OCI-LY1 (cell line): ENCODE results near the gene TAB2.

Experiments used
- H2AFZ ChIP-seq: fragments of 200-600 bp; sonication (generic), shearing (Covaris generic); 2 replicates; pipeline ENCODE4 v1.6.0; 2014; ENCODE audit warnings: antibody characterized with exemption, mild to moderate bottlenecking, low read length
- H3F3A ChIP-seq: fragments of 200-600 bp; sonication (generic), shearing (Covaris generic); 2 replicates; pipeline ENCODE4 v1.6.0; 2014; ENCODE audit warnings: mild to moderate bottlenecking, antibody characterized with exemption, low read length, moderate library complexity; ENCODE audit not compliant: insufficient read depth
- H3K27ac ChIP-seq: fragments of 200-600 bp; sonication (generic); 2 replicates; pipeline ENCODE4 v1.5.1; 2014; ENCODE audit warnings: low read length, mixed run types, mild to moderate bottlenecking, low read depth; ENCODE audit not compliant: poor library complexity, severe bottlenecking
- H3K27me3 ChIP-seq: fragments of 200-600 bp; sonication (generic); 2 replicates; pipeline ENCODE4 v1.6.0; 2014; ENCODE audit warnings: antibody characterized with exemption, mild to moderate bottlenecking, low read length, moderate library complexity; ENCODE audit not compliant: insufficient read depth
- H3K36me3 ChIP-seq: fragments of 200-600 bp; sonication (generic); 2 replicates; pipeline ENCODE4 v1.6.1; 2014; ENCODE audit warnings: mild to moderate bottlenecking, antibody characterized with exemption, low read length, moderate library complexity, mixed read lengths; ENCODE audit not compliant: insufficient read depth
- H3K4me1 ChIP-seq: fragments of 200-600 bp; sonication (generic); 2 replicates; pipeline ENCODE4 v1.5.1; 2014; ENCODE audit warnings: mild to moderate bottlenecking, low read length, moderate library complexity; ENCODE audit not compliant: insufficient read depth, severe bottlenecking
- H3K4me2 ChIP-seq: fragments of 200-600 bp; sonication (generic), shearing (Covaris generic); 2 replicates; pipeline ENCODE4 v1.6.1; 2014; ENCODE audit warnings: low read length
- H3K4me3 ChIP-seq: fragments of 200-600 bp; sonication (generic); 2 replicates; pipeline ENCODE4 v1.5.1; 2014; ENCODE audit warnings: low read length, low read depth, mild to moderate bottlenecking, mixed read lengths; ENCODE audit not compliant: poor library complexity, severe bottlenecking
- H3K79me2 ChIP-seq: fragments of 200-600 bp; shearing (Covaris generic); 2 replicates; pipeline ENCODE4 v1.6.1; 2016; ENCODE audit warnings: mixed run types, low read length, mixed read lengths; ENCODE audit not compliant: insufficient read depth
- H3K9ac ChIP-seq: fragments of 200-600 bp; sonication (generic), shearing (Covaris generic); 2 replicates; pipeline ENCODE4 v1.6.1; 2014; ENCODE audit warnings: mild to moderate bottlenecking, low read length, mixed read lengths
- H3K9me2 ChIP-seq: fragments of 200-600 bp; sonication (generic), shearing (Covaris generic); 2 replicates; pipeline ENCODE4 v1.6.1; 2014; ENCODE audit warnings: low read depth, mild to moderate bottlenecking, low read length, mixed read lengths
- H3K9me3 ChIP-seq: fragments of 200-600 bp; shearing (Covaris generic); 2 replicates; pipeline ENCODE4 v1.6.1; 2014; ENCODE audit warnings: low read length, mixed read lengths
- H4K20me1 ChIP-seq: fragments of 200-600 bp; sonication (generic), shearing (Covaris generic); 2 replicates; pipeline ENCODE4 v1.6.0; 2016; ENCODE audit warnings: mild to moderate bottlenecking, low read length; ENCODE audit not compliant: insufficient read depth
- EZH2 ChIP-seq: fragments of 200-600 bp; sonication (generic), shearing (Covaris generic); IDR thresholded peaks from 2 replicates; pipeline ENCODE4 v1.8.0; 2017; ENCODE audit warnings: borderline replicate concordance, mixed run types, mild to moderate bottlenecking, antibody characterized with exemption, low read length, moderate library complexity, mixed read lengths
- TF ChIP-seq, protein P1 (sequence below): fragments of 200-600 bp; sonication (generic), shearing (Covaris generic); IDR thresholded peaks from 2 replicates; pipeline ENCODE4 v1.5.1; 2017; ENCODE audit warnings: mild to moderate bottlenecking, antibody characterized with exemption, low read length, moderate library complexity, mixed read lengths

The TAB2 gene

DNA sequence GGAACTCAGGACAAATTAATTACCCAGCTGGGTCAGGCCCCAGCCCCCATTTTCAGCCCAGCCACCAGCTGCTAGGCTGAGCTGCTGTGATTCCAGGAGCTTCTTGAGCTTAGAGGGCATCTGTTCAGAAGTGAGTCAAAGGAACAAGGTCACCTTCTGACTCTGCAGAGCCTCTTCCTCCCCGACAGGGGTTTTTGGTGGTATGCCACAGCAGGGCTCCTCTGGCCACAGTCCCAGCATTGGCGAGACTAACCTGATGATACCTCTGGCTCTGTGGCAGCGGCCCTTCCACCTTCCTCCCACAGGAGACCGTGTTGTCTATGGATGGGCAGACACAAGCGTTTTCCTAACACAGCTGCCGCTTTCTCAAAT lies 127.6 kb downstream of the TAB2 start:
- H4K20me1 ChIP-seq: no peaks in the 10 kb centered on the region
- H3K36me3 ChIP-seq: peaks cover 5% of the 10 kb centered on the region; the same call in 1 of the 2 replicates
- no peaks in the 10 kb centered on the region for H3K79me2 ChIP-seq
- no peak overlapping the region for H2AFZ ChIP-seq
- no peak overlapping the region for H3K4me3 ChIP-seq
- no peak overlapping the region for H3K27ac ChIP-seq
- peaks cover 5% of the 10 kb centered on the region for H3K4me1 ChIP-seq
- H3K4me2 ChIP-seq: no peak overlapping the region
- TF ChIP-seq EZH2: no peak
- TF ChIP-seq, protein P1, sequence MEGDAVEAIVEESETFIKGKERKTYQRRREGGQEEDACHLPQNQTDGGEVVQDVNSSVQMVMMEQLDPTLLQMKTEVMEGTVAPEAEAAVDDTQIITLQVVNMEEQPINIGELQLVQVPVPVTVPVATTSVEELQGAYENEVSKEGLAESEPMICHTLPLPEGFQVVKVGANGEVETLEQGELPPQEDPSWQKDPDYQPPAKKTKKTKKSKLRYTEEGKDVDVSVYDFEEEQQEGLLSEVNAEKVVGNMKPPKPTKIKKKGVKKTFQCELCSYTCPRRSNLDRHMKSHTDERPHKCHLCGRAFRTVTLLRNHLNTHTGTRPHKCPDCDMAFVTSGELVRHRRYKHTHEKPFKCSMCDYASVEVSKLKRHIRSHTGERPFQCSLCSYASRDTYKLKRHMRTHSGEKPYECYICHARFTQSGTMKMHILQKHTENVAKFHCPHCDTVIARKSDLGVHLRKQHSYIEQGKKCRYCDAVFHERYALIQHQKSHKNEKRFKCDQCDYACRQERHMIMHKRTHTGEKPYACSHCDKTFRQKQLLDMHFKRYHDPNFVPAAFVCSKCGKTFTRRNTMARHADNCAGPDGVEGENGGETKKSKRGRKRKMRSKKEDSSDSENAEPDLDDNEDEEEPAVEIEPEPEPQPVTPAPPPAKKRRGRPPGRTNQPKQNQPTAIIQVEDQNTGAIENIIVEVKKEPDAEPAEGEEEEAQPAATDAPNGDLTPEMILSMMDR: no peak
- no peak overlapping the region for H3K9ac ChIP-seq
- no peaks in the 10 kb centered on the region for H3K27me3 ChIP-seq
- H3K9me3 ChIP-seq: no peaks in the 10 kb centered on the region
- no peaks in the 10 kb centered on the region for H3F3A ChIP-seq
- H3K9me2 ChIP-seq: no peaks in the 10 kb centered on the region

DNA sequence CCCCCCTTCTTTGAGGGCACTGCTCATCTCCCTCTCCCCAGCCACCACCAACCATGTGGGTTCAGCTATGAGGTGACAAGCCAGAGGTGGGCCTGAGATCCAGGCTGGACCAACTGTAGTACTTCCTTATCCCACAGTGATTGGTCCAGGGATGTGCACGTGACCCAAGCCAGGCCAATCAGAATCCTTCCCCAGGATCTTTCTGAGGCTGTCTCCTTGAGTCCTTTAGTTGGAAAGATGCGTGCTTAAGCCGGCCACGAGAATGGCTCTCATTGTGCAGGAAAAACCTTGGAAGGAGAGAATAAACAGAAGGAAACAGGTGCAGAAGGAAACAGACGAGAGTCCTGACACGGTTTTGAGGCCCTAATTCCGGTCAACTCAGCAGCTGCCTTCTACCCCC lies 128.1 kb downstream of the TAB2 start:
- TF ChIP-seq, protein P1: no peak
- TF ChIP-seq EZH2: no peak
- Histone ChIP-seq H3K9me2 (no peaks in the 10 kb centered on the region), H2AFZ (no peak overlapping the region), H3K27me3 (no peaks in the 10 kb centered on the region), H3K9ac (no peak overlapping the region), H3K4me2 (no peak overlapping the region), H3K9me3 (no peaks in the 10 kb centered on the region), H3K79me2 (no peaks in the 10 kb centered on the region), H3K27ac (no peak overlapping the region), H3F3A (no peaks in the 10 kb centered on the region), H3K36me3 (peaks cover 10% of the 10 kb centered on the region; the same call in 1 of the 2 replicates), H3K4me3 (no peak overlapping the region), H3K4me1 (peaks cover 5% of the 10 kb centered on the region), H4K20me1 (no peaks in the 10 kb centered on the region)

DNA sequence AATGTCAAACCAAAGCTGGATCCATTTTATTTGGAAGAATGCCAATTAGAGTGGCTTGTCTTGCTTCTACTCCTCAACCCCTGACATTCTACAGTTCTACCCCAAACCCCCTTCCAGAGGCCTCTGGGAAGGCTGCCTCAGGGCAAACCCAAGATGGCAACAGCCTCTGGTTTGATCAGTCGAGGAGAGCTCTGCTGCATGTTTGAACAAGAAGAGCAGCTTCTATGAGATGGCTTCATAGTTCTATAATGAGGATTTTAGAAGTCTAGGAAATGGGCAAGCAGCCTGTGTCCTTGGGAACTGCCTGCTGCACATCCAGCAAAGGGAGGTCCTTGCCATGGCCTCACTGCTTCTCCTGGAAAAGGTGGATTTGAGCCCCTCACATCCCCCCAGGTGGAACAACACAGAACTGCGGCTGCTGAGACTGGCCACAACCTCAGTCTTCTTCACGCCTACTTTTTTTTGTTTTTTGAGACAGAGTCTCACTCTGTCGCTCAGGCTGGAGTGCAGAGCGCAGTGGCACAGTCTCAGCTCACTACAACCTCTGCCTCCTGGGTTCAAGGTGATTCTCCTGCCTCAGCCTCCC lies 129.4 kb downstream of the TAB2 start:
- H3K36me3 ChIP-seq: peaks cover 16% of the 10 kb centered on the region; the same call in 1 of the 2 replicates
- no peak overlapping the region for H3K4me3 ChIP-seq
- no peaks in the 10 kb centered on the region for H3K9me2 ChIP-seq
- no peak overlapping the region for H2AFZ ChIP-seq
- H3K27ac ChIP-seq: no peak overlapping the region
- no peaks in the 10 kb centered on the region for H3K9me3 ChIP-seq
- no peak overlapping the region for H3K4me2 ChIP-seq
- H3K27me3 ChIP-seq: no peaks in the 10 kb centered on the region
- no peak overlapping the region for H3K9ac ChIP-seq
- no peaks in the 10 kb centered on the region for H4K20me1 ChIP-seq
- no peaks in the 10 kb centered on the region for H3K79me2 ChIP-seq
- TF ChIP-seq, protein P1: no peak
- no peak for TF ChIP-seq EZH2
- H3F3A ChIP-seq: no peaks in the 10 kb centered on the region
- peaks cover 5% of the 10 kb centered on the region for H3K4me1 ChIP-seq
